Activated CD4-positive, alpha-beta T cell treated with anti-CD3 and anti-CD28 coated beads, Interleukin-2, Interleukin-6, amounts not matched to agents 100 ng/mL and 50 ng/mL, durations not matched to agents 16 hours and 8 hours (primary cell): ENCODE results near the gene NCLN.
A peak's percentile ranks its signal among the peaks of the same experiment; 100 is the strongest.
"Not testable (repeated sequence)": the region's sequence is repeated elsewhere in the genome, so short reads cannot be mapped to it uniquely, and the experiment has no call there.

Experiments used
- DNase-seq: peaks from one replicate; pipeline ENCODE4 v3.0.0-alpha.2; 2020

The NCLN gene

DNA sequence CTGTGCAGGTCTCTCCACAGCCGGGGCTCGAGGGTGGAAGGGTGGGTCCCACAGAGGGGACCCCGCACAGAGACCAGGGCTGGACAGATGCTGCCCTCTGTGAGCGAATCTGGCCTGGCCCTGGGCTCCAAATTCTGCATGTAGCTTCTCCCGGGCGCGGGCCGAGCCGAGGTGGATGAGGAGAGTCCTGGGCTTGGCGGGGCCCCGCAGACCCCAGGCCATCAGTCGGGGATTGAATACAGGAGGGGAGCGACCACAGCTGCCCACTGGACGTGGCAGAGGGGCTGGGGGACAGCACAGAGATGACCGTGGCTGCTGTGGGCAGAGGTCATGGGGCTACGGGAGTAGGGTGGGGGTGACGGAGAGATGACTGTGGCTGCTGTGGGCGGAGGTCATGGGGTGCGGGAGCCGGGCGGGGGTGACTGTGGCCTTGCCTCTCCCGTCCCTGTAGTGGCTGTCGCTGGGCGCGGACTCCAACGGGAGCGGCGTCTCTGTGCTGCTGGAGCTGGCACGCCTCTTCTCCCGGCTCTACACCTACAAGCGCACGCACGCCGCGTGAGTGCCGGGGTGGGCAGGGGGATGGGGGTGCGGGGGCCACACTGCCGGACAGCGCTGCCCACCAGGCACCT is 15.5 kb downstream of the NCLN start:
- no peak for DNase-seq

DNA sequence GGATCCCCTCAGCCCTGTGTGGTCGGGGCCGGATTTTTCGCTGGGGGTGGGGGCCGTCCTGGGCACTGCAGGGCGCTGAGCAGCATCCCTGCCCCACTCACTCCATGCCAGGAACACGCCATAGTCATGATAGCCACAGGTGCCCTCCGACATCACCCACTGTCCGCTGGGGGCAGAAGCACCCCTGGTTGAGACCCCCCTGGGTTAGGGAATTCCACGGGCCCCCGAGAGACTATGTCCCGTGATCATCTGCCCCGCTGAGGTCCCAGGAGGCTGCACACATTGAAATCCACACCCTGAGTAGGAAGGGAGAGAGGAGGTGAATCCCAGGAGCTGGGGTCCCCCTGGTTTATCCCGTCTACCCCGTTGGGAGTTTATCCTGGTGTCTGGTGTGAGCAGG is 16.2 kb downstream of the NCLN start:
- DNase-seq, result no peak

DNA sequence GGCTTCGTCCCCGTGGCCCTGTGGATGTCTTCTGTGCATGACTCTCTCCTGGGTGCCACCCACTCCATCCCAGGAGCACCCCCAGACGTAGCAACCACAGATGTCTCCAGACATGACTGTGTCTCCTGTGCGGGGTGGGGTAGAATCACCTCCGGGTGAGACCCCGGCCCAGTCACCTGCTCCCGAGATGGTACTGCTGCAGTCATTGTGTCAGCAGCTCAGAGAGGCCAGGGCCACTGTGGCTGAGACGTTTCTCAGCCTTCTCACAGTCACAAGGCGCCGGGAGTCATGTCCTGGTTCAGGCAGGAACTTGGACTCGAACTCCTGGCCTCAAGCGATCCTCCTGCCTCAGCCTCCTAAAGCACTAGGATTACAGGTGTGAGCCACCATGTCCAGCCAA is 16.6 kb downstream of the NCLN start:
- no peak for DNase-seq

DNA sequence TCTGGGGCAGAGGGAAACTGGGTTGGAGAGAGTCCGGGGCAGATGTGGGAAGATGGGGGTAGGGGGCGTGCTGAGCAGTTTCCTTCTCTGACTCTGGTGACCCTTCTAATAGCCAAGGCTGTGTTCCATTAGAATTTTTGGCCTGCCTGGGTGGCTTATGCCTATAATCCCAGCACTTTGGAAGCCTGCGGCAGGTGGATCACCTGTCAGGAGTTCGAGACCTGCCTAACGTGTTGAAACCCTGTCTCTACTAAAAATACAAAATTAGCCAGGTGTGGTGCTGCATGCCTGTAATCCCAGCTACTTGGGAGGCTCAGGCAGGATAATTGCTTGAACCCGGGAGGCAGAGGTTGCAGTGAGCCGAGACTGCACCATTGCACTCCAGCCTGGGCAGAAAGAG is 17.2 kb downstream of the NCLN start:
- DNase-seq, result not testable (repeated sequence)

DNA sequence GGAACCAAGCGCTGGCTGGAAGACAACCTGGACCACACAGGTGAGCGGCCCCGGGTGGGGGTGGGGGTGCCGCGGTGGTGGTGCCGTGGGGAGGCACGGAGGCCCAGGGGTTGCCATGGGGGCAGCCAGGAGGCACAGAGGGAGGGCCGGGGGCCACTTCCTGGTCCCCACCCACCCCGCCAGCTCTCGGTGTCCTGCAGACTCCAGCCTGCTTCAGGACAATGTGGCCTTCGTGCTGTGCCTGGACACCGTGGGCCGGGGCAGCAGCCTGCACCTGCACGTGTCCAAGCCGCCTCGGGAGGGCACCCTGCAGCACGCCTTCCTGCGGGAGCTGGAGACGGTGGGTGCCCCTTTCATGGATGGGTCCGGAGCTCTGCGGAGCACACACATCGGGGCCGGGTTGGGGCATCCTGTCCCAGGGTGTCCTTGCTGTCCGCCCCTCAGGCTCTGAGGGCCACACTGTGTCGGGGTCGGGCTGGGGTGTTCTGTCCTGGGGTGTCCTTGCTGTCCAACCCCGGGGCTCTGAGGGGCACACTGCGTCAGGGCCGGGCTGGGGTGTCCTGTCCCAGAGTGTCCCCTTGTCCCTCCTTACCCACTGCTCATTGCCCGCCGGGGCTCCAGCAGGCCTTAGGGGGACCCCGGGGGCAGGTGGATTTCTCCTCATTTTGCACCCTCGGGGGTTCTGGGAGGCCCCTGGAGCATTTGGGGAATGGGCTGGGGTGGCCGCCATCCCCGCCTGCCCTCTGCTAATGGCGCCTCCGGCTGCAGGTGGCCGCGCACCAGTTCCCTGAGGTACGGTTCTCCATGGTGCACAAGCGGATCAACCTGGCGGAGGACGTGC is 18.3 kb downstream of the NCLN start:
- DNase-seq, result no peak

DNA sequence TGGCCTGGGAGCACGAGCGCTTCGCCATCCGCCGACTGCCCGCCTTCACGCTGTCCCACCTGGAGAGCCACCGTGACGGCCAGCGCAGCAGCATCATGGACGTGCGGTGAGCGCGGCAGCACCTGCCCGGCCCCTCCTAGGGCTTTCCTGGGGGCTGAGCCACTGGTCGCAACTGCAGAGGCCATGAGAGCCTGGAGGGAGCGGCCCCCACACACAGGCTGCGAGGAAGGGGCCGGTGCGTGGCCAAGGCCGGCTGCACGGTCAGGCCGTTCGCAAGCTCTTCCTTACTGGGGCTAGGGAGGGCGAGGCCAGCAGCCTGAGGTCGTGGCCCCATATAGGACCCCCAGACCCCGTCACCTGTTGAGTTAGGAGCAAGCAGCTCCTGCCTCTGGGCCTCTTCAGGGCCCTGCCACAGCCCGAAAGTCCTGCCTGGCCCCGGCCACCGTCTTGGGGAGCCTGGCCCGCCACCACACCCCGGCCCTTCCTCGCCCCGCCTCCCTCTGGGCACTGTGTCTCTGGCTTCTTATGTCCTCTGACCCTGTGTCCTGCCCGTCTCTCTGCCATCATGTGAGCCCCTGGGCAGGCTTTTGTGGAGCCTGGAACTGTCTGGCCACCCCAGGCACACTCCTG is 19.0 kb downstream of the NCLN start:
- no peak for DNase-seq

DNA sequence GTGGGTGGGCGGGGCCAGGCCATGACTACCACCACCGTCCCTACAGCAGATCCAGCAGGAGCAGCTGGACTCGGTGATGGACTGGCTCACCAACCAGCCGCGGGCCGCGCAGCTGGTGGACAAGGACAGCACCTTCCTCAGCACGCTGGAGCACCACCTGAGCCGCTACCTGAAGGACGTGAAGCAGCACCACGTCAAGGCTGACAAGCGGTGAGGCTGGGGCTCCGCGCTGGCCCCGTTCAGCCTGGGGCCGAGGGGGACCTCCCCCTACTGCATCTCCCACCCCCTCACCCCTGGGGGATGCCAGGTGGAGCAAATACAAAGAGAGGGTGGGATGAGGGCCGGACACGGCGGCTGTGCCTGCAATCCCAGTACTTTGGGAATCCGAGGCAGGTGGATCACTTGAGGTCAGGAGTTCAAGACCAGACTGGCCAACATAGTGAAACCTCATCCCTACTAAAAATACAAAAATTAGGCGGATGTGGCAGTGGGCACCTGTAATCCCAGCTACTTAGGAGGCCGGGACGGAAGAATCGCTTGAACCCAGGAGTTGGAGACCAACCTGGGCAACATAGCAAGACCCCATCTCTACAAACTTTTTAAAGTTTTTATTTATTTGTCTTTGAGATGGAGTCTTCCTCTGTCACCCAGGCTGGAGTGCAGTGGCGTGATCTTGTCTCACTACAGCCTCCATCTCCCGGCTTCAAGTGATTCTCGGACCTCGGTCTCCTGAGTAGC is 20.7 kb downstream of the NCLN start:
- DNase-seq, result no peak

DNA sequence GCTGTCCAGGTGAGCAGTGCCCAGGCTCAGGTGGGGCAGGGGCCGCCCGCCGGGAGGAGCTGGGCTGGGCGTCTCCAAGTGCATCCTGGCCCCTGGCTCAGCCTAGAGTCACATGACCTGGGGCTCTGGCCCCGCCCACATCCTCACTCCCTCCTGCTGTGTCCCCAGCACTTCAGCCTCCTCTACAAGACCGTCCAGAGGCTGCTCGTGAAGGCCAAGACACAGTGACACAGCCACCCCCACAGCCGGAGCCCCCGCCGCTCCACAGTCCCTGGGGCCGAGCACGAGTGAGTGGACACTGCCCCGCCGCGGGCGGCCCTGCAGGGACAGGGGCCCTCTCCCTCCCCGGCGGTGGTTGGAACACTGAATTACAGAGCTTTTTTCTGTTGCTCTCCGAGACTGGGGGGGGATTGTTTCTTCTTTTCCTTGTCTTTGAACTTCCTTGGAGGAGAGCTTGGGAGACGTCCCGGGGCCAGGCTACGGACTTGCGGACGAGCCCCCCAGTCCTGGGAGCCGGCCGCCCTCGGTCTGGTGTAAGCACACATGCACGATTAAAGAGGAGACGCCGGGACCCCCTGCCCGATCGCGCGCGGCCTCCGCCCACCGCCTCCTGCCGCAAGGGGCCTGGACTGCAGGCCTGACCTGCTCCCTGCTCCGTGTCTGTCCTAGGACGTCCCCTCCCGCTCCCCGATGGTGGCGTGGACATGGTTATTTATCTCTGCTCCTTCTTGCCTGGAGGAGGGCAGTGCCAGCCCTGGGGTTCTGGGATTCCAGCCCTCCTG is 21.9 kb downstream of the NCLN start:
- no peak for DNase-seq

DNA sequence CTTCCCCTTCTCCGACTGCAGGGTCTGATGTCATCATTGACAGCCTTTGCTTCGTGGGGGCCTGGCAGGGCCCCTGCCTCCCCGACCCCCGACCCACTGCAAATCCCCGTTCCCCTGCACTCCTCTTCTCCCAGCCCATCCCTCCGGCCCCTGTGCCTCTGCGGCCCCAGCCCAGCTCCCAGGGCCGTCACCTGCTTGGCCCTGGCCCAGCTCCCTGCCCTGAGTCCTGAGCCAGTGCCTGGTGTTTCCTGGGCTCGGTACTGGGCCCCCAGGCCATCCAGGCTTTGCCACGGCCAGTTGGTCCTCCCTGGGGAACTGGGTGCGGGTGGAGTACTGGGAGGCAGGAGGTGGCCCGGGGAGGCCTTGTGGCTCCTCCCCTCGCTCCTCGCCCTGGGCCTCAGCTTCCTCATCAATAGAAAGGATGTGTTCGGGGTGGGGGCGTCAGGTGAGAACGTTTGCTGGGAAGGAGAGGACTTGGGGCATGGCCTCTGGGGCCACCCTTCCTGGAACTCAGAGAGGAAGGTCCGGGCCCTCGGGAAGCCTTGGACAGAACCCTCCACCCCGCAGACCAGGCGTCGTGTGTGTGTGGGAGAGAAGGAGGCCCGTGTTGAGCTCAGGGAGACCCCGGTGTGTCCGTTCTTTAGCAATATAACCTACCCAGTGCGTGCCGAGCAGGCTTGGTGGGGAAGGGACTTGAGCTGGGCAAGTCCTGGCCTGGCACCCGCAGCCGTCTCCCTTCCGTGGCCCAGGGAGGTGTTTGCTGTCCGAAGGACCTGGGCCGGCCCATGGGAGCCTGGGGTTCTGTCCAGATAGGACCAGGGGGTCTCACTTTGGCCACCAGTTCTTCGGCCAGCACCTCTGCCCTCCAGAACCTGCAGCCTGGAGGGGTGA is 22.8 kb downstream of the NCLN start:
- no peak for DNase-seq

DNA sequence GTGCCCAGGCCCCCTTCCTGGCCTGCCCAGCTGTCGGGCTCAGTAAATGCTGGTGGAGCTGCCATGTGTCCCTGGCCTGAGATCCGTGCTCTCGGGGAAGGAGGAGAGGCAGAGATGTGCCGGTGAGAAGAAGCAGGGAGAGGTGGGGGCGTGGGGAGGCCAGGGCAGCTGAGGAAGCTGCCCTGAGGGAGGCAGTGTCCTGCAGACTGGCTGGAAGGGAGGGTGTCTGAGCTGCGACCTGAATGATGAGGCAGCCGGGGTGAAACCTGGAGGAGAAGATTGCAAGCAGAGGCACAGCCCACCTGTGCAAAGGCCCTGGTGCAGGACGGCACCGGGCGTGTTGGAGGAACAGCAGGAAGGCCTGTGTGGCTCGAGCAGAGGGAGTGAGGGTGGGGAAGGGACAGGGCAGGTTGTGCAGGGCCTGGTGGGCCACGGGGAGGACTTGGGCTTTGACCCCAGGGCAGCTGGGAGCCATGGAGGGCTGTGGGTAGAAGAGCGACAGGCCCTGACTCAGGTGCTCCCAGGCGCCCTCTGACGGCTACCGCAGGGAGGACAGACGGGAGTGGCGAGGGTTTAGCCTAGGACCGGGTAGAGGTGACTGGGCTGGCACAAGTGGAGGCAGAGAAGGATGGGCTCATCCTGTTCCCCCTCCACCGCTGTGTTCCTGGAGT is 24.8 kb downstream of the NCLN start:
- peak; percentile 84 for DNase-seq

DNA sequence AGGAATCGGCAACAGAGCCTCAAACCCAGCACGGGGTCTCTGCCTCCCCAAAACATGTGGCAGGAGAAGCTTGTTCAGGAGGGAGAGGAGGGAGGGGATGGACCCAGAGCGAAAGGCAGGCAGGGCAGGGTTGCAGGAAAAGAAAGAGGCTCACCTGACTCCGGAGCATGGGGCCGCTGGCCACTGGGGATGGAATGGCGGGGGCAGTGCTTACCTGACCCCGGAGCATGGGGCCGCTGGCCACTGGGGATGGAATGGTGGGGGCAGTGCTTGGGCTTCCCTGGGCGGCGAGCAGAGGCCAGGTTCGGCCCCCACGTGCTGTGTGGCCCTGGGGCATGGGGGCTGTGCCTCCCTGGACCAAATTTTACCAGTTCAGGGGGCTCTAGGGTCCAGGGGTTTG is 25.5 kb downstream of the NCLN start:
- DNase-seq, result no peak

DNA sequence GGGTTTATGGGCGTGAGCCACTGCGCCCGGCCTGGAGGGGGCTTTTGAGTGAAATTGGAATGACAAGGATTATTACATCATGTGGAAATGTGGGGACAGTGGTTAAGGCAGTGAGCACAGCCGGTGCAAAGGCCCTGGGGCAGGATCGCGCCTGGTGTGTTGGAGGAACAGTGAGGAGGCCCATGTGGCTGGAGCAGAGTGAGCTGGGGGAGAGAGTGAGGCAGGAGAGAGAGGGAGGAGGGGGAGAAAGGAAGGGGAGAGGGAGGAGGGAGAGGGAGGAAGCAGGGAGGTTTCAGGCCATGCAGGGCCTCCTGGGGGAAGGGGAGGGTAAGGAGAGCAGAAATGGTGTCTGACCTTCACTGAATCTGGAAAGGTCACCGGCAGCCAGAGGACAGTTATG is 27.4 kb downstream of the NCLN start:
- no peak for DNase-seq

DNA sequence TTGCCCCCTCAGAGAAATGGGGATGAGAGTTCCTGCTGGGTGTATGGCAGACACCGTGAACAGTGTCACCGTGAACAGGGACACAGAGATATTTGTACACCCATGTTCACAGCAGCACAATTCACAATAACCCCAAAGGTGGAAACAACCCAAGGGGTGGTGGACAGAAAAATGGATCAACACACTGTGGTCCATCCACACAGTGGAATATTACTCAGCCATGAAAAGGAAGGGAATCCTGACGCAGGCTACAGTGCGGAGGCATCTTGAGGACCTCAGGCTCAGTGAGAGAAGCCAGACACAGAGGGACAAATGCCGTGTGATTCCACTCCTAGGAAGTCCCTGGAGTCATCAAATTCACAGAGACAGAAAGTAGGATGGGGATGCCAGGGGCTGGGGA is 31.1 kb downstream of the NCLN start:
- DNase-seq, result no peak

DNA sequence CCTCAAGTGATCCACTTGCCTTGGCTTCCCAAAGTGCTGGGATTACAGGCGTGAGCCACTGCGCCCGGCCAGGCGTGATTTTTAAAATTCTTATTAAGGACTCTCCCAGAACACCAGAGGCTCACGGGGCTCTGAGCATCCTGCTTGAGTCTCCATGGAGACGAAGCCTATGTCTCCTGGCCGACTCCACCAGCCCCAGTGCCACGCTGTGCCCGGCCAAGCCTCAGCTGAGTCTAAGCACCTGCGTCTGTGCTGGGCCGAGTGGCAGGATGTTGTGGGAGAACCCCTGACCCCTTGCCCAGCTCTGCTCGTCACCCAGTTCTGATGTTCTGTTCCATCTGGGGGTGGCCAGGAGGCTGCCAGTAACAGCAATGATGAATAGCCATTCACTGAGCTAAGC is 34.8 kb downstream of the NCLN start:
- DNase-seq, result no peak

DNA sequence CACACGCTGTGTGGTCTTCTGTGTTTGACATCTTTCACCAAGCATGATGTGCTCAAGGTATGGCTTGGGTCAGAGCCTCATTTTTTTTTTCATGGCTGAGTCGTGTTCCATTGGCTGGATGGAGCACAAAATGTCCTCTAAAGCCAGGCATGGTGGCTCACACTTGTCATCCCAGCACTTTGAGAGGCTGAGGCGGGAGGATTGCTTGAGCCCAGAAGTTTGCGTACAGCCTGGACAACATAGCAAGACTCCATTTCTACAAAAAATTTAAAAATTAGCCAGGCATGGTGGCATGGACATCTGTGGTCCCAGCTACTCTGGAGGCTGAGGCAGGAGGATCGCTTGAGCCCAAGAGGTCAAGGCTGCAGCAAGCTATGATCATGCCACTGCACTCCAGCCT is 35.8 kb downstream of the NCLN start:
- not testable (repeated sequence) for DNase-seq

DNA sequence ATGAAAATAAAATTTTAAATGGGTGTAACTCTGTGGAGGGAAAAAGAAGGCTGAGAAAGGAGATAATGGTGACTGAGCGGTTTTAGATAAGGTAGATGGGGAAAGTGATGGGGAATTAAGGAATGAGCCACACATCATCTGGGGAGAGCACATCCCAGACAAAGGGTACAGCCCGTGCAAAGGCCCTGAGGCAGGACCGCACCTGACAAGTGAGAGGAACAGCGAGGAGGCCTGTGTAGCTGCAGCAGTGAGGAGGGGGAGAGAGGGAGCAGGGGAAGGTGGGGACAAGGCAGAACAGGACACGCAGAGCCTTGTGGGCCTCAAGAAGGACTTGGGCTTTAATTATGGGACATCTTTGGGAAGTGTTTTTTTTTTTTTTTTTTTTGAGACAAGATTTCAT is 37.0 kb downstream of the NCLN start:
- DNase-seq, result no peak

DNA sequence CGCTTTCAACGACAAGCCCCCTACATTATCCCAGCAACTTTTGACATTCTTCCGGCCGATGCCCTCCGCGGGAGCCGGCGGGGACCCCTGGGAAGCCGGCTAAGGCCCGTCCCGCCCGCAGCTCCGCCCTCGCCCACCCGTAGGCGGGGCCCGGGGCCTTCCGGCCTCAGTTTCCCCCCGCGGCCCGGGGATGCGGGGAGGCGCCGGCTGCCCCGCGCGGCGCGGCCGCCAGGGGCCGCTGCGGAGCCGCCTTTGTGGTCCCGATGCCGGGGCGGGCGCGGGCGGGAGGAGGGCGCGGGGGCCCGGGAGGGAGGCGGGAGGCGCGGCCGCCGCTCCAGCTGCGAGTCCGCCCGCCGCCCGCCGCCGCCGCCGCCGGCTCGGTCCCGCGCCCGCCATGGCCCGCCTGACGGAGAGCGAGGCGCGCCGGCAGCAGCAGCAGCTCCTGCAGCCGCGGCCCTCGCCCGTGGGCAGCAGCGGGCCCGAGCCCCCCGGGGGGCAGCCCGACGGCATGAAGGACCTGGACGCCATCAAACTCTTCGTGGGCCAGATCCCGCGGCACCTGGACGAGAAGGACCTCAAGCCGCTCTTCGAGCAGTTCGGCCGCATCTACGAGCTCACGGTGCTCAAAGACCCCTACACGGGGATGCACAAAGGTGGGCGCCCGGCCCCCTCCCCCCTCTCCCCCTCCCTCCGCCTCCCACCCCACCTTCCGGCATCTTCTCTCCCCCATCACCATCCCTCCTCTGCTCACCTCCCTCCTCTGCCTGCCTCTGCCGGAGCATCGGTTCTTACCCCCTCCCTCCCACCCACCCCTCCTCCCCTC is 38.8 kb downstream of the NCLN start, which contains the start of gene CELF5:
Gene CELF5, plus strand, starts transcription at position 316 of the 823 bp plus-strand sequence. Its CDS starts 79 bp downstream, at position 395.
- peak; percentile 59 for DNase-seq

DNA sequence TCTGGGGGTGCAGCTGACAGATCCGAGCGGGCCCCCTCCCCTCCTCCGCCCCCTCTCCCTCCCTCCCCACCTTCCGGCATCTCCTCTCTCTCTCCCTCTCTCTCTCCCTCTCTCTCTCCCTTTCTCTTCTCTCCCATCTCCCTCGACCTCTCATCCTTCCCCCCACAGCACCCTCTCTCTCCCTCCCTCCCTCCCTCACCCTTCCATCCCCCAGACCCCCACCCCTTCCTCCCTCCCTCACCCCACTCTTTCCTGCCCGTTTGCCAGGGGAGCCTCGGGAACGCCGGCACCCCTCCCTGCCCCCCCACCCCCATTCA is 39.4 kb downstream of the NCLN start:
- DNase-seq, result no peak

DNA sequence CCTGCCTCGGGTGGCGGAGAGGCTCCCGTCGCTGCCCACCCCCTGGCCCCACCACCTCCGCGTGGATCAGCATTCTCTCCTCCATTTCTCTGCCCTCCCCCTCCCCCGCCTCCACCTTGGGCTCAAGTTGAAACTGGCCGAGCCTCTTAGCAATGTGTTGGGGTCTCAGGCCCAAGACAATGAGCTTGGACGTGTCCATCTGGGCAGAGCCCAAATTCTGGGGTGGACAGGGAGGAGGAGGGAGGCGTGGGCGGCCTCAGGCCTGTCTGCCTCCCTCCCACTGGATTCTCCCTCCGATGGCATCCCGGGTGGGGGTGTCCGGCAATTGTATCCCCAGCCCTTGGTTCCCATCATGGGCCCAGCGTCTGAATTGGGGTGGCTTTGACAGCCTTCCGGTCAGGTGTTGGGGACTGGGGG is 40.0 kb downstream of the NCLN start:
- no peak for DNase-seq

DNA sequence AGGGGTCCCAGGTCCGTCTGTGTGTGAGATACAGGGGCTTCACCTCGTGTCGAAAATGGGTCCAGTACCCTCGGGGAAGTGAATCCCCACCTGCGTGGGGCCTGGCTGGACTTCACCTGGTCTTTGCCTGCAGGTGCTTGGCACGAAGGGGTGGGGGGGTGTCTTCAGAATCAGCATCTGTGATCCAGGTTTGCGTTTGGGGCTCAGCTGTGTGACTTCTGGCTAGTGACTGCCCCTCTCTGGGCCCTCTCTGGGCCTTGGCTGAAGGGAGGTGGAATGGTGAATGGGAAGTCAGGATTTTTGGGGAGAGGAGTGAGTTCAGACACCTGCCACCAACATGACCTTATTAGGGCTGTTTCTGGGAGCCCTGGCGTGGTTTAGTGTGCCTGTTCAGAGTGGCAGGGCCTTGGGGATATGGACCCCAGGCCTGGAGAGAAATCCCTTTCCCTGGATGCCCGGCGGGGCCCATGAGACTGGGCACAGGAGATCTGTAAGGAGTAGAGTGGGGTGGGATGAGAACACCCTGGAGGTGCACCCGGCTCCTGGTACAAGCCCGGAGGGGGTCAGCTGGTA is 41.4 kb downstream of the NCLN start:
- no peak for DNase-seq
